BLaER1 treated with 17β-estradiol and CSF1 and Interleukin-3, amounts not matched to agents 10 nM and 100 nM (cell line): ENCODE data around the gene WDR36.

ENCODE experiments used
- H3K27ac ChIP-seq, 11 experiments: shearing (Covaris generic); formaldehyde crosslinking; 2 replicates each; pipeline ENCODE4 v1.8.1; 2022
- H3K27me3 ChIP-seq, 11 experiments: shearing (Covaris generic); formaldehyde crosslinking; 2 replicates each; pipeline ENCODE4 v1.8.1; 2022
- H3K36me3 ChIP-seq, 11 experiments: shearing (Covaris generic); formaldehyde crosslinking; 2 replicates each; pipeline ENCODE4 v1.8.1; 2022
- H3K4me1 ChIP-seq, 10 experiments: shearing (Covaris generic); formaldehyde crosslinking; 2 replicates each; pipeline ENCODE4 v1.8.1; 2022
- H3K4me2 ChIP-seq, 11 experiments: shearing (Covaris generic); formaldehyde crosslinking; 2 replicates each; pipeline ENCODE4 v1.8.1; 2022
- H3K4me3 ChIP-seq, 10 experiments: shearing (Covaris generic); formaldehyde crosslinking; 2 replicates each; pipeline ENCODE4 v1.8.1; 2022
- H3K9ac ChIP-seq, 11 experiments: shearing (Covaris generic); formaldehyde crosslinking; 2 replicates each; pipeline ENCODE4 v1.8.1; 2022
- H3K9me3 ChIP-seq, 11 experiments: shearing (Covaris generic); formaldehyde crosslinking; replicated peaks in 1 of 11; 2 replicates each; pipeline ENCODE4 v1.8.1; 2022
- H4K20me1 ChIP-seq, 11 experiments: shearing (Covaris generic); formaldehyde crosslinking; 2 replicates each; pipeline ENCODE4 v1.8.1; 2022
- Cebpa-rat ChIP-seq, 11 experiments: shearing (Covaris generic); IDR thresholded peaks; 2 replicates each; pipeline ENCODE4 v1.8.1; 2022

The WDR36 gene

GRCh38 chr5:111079846-111080245 is 12.3 kb upstream of the WDR36 start:
- no peaks in the 10 kb centered on the region for H3K36me3 ChIP-seq
- no peaks in the 10 kb centered on the region for H3K27me3 ChIP-seq
- no peaks in the 10 kb centered on the region for H4K20me1 ChIP-seq
- no peak for TF ChIP-seq Cebpa-rat (IDR thresholded peaks at IDR 0.05)
- peaks cover 0 to 9% (median 4%) of the 10 kb centered on the region in 10 experiments; a peak in 7 of 20 replicates for H3K4me1 ChIP-seq
- H3K9me3 ChIP-seq: no peaks in the 10 kb centered on the region
- no peak overlapping the region for H3K27ac ChIP-seq
- no peak overlapping the region for H3K4me3 ChIP-seq
- no peak overlapping the region for H3K9ac ChIP-seq
- H3K4me2 ChIP-seq: no peak overlapping the region

DNA sequence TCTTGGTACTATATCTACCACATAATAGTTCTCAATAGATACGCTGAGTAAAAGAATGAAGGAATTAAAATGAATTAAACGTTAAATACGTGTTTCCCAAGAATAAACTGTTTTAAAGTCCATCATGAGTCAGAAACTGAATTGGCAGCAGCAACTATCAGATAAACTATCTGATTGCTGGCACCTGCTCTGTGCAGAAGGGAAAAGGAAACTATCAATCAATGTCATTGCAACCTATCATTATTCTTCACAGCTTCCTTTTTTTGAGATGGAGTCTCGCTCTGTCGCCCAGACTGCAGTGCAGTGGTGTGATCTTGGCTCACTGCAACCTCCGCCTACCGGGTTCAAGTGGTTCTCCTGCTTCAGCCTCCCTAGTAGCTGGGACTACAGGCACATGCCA is 8.8 kb upstream of the WDR36 start:
- H3K27me3 ChIP-seq: no peaks in the 10 kb centered on the region
- H3K4me2 ChIP-seq: peak overlapping the region in 5 of 11 experiments; percentile 20 to 48 (median 46); a peak in 9 of 22 replicates

GRCh38 chr5:111095982-111096381 is 3.8 kb downstream of the WDR36 start:
- Histone ChIP-seq H3K36me3 (peaks cover 49 to 73% (median 65%) of the 10 kb centered on the region in 11 experiments), H3K4me2 (peak overlapping the region in 4 of 11 experiments; percentile 53 to 96 (median 90); a peak in 6 of 22 replicates)
- TF ChIP-seq Cebpa-rat (IDR thresholded peaks at IDR 0.05): no peak

More for the DNA sequence above, 8.8 kb upstream of the WDR36 start:
- H3K36me3 ChIP-seq: no peaks in the 10 kb centered on the region
- H3K27ac ChIP-seq: no peak overlapping the region
- no peak overlapping the region for H3K9ac ChIP-seq
- no peak for TF ChIP-seq Cebpa-rat (IDR thresholded peaks at IDR 0.05)
- peaks cover 0 to 9% (median 4%) of the 10 kb centered on the region in 10 experiments; a peak in 7 of 20 replicates for H3K4me1 ChIP-seq
- no peak overlapping the region for H3K4me3 ChIP-seq
- H4K20me1 ChIP-seq: no peaks in the 10 kb centered on the region
- H3K9me3 ChIP-seq: no peaks in the 10 kb centered on the region

DNA sequence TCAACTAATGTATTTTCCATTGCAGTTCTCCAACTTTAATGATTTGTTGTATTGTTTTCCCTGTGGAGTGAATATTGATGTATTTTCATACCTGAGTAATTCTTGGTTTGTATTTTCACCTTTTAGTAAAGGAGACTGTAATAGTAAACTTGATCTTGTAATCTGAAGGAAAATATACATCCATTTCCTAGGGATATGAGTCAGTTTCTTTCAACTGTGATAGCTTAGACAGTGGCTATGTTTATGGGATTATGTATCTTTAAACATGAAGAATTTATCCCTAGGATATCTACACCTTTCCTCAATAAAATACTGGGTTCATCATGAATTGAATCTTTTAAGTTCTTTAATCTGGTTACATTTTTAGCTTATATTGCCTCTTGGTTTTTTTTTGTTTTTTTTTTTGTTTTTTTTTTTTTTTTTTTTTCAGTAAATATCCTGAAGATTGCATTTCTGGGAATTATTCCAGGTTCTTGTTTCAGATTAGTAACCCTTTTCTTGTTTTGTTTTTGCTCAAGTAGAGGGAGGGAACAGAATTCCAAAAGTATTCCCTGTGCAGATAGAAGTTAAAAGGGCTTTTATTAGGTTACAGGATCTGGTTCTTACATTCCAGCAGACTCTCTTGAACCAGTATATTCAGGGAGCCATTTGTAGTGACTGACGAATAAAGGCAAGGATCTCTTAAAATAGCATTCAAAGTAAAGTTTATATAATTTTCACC is 7.1 kb downstream of the WDR36 start:
- Histone ChIP-seq H3K4me1 (peaks cover 4 to 43% (median 12%) of the 10 kb centered on the region in 10 experiments), H3K27me3 (no peaks in the 10 kb centered on the region), H3K9me3 (no peaks in the 10 kb centered on the region), H3K4me2 (no peak overlapping the region), H4K20me1 (peaks cover 0 to 67% (median 50%) of the 10 kb centered on the region in 11 experiments; a peak in 16 of 22 replicates), H3K27ac (no peak overlapping the region), H3K4me3 (no peak overlapping the region), H3K9ac (no peak overlapping the region), H3K36me3 (peaks cover 82 to 100% (median 97%) of the 10 kb centered on the region in 11 experiments)
- TF ChIP-seq Cebpa-rat (IDR thresholded peaks at IDR 0.05): no peak

More at GRCh38 chr5:111095982-111096381, 3.8 kb downstream of the WDR36 start:
- Histone ChIP-seq H3K4me1 (peaks cover 14 to 56% (median 21%) of the 10 kb centered on the region in 10 experiments), H4K20me1 (peaks cover 0 to 75% (median 63%) of the 10 kb centered on the region in 11 experiments; a peak in 16 of 22 replicates), H3K9ac (no peak overlapping the region), H3K4me3 (no peak overlapping the region), H3K9me3 (peaks cover 0 to 6% (median 0%) of the 10 kb centered on the region in 11 experiments; a peak in 3 of 22 replicates), H3K27me3 (no peaks in the 10 kb centered on the region), H3K27ac (peak overlapping the region in 1 of 11 experiments; percentile 6; a peak in 4 of 22 replicates)

- Histone ChIP-seq H3K9ac (no peak overlapping the region), H3K27me3 (no peaks in the 10 kb centered on the region), H3K36me3 (peaks cover 92 to 100% (median 98%) of the 10 kb centered on the region in 11 experiments), H3K27ac (no peak overlapping the region; a peak in 1 of 22 replicates), H3K4me3 (no peak overlapping the region), H4K20me1 (peaks cover 0 to 18% (median 0%) of the 10 kb centered on the region in 11 experiments; a peak in 2 of 22 replicates), H3K4me2 (no peak overlapping the region; a peak in 1 of 22 replicates), H3K4me1 (peaks cover 0 to 28% (median 9%) of the 10 kb centered on the region in 10 experiments; a peak in 10 of 20 replicates), H3K9me3 (no peaks in the 10 kb centered on the region)
- no peak for TF ChIP-seq Cebpa-rat (IDR thresholded peaks at IDR 0.05)
Observed at GRCh38 chr5:111106320-111106948, 14.3 kb downstream of the WDR36 start.

DNA sequence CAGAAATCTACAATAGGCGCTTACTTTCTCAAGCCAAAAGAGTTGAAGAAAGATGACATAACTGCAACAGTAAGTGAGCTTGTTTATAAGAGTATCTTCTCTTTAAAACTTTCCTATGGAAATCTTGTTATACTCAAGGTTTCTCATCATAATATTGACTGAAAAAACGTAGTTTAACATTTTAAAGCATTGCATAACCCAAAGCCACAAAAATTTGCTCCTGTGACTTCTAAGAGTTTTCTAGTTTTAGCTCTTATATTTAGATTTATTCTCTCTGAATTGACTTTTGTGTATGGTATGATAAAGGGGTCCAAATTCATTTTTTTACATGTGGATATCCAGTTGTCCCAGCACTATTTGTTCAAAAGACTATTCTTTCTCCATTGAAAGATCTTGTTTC is 15.2 kb downstream of the WDR36 start:
- no peak overlapping the region for H3K4me3 ChIP-seq
- H4K20me1 ChIP-seq: peaks cover 0 to 18% (median 0%) of the 10 kb centered on the region in 11 experiments; a peak in 2 of 22 replicates
- H3K27ac ChIP-seq: peak overlapping the region in 5 of 11 experiments; percentile 5 to 51 (median 29); a peak in 7 of 22 replicates
- peak overlapping the region in 6 of 11 experiments; percentile 4 to 46 (median 24); a peak in 7 of 22 replicates for H3K4me2 ChIP-seq
- peaks cover 85 to 100% (median 97%) of the 10 kb centered on the region in 11 experiments for H3K36me3 ChIP-seq
- no peaks in the 10 kb centered on the region for H3K9me3 ChIP-seq
- H3K4me1 ChIP-seq: peaks cover 0 to 36% (median 9%) of the 10 kb centered on the region in 10 experiments; a peak in 10 of 20 replicates
- no peaks in the 10 kb centered on the region for H3K27me3 ChIP-seq
- no peak for TF ChIP-seq Cebpa-rat (IDR thresholded peaks at IDR 0.05)
- H3K9ac ChIP-seq: no peak overlapping the region

- peaks cover 51 to 95% (median 81%) of the 10 kb centered on the region in 11 experiments; a peak in 21 of 22 replicates for H3K36me3 ChIP-seq
- no peak for TF ChIP-seq Cebpa-rat (IDR thresholded peaks at IDR 0.05)
- peak overlapping the region in 3 of 11 experiments; percentile 18 to 79 (median 61); a peak in 5 of 22 replicates for H3K4me2 ChIP-seq
- no peak overlapping the region for H3K9ac ChIP-seq
- H3K9me3 ChIP-seq: no peaks in the 10 kb centered on the region
- H3K27ac ChIP-seq: peak overlapping the region in 2 of 11 experiments; percentile 23 to 42; a peak in 3 of 22 replicates
- H3K4me1 ChIP-seq: peaks cover 10 to 74% (median 38%) of the 10 kb centered on the region in 10 experiments; a peak in 19 of 20 replicates
- H3K27me3 ChIP-seq: no peaks in the 10 kb centered on the region
- peaks cover 0 to 8% (median 0%) of the 10 kb centered on the region in 11 experiments; a peak in 1 of 22 replicates for H4K20me1 ChIP-seq
- H3K4me3 ChIP-seq: no peak overlapping the region
Observed at GRCh38 chr5:111111956-111112355, 19.8 kb downstream of the WDR36 start.

GRCh38 chr5:111113678-111114077 is 21.5 kb downstream of the WDR36 start:
- H3K4me1 ChIP-seq: peaks cover 10 to 80% (median 43%) of the 10 kb centered on the region in 10 experiments; a peak in 19 of 20 replicates
- no peak overlapping the region for H3K4me3 ChIP-seq
- H3K27ac ChIP-seq: peak overlapping the region in 10 of 11 experiments; percentile 15 to 94 (median 92); a peak in 16 of 22 replicates
- H3K36me3 ChIP-seq: peaks cover 38 to 95% (median 80%) of the 10 kb centered on the region in 11 experiments; a peak in 21 of 22 replicates
- no peaks in the 10 kb centered on the region for H3K27me3 ChIP-seq
- peak overlapping the region in 4 of 11 experiments; percentile 76 to 84 (median 82); a peak in 7 of 22 replicates for H3K4me2 ChIP-seq
- no peak for TF ChIP-seq Cebpa-rat (IDR thresholded peaks at IDR 0.05)
- H4K20me1 ChIP-seq: peaks cover 0 to 5% (median 0%) of the 10 kb centered on the region in 11 experiments; a peak in 1 of 22 replicates
- H3K9ac ChIP-seq: peak overlapping the region in 1 of 11 experiments; percentile 63; a peak in 2 of 22 replicates
- no peaks in the 10 kb centered on the region for H3K9me3 ChIP-seq
